Cardiac fibroblast (primary cell): ENCODE measurements around the gene VN1R4.
"Not testable (repeated sequence)": the region's sequence is repeated elsewhere in the genome, so short reads cannot be mapped to it uniquely, and the experiment has no call there.

Experiments used
- DNase-seq, 2 donors: peaks; one replicate each; pipeline versions ENCODE4 v3.0.0 to v3.0.0-alpha.2; 2010; ENCODE audit warnings: low read depth in 2 of 2
- H3K4me3 ChIP-seq, 2 donors: replicated peaks in 1 of 2; 1 replicate in 1 of 2; 2 replicates in 1 of 2; pipeline ENCODE4 v1.5.1; 2011; ENCODE audit warnings: low read depth in 2 of 2, low read length in 2 of 2, mild to moderate bottlenecking in 2 of 2, moderate library complexity in 1 of 2
- TF ChIP-seq, protein P1 (sequence below): IDR thresholded peaks from one replicate; pipeline ENCODE4 v1.5.1; 2011; ENCODE audit warnings: low read depth, mild to moderate bottlenecking, low read length, inconsistent platforms

The VN1R4 gene, protein sequence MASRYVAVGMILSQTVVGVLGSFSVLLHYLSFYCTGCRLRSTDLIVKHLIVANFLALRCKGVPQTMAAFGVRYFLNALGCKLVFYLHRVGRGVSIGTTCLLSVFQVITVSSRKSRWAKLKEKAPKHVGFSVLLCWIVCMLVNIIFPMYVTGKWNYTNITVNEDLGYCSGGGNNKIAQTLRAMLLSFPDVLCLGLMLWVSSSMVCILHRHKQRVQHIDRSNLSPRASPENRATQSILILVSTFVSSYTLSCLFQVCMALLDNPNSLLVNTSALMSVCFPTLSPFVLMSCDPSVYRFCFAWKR

GRCh38 chr19:53267623-53268022 is at the start of gene VN1R4:
TSS of gene VN1R4 (minus strand) at chr19:53267723. CDS start at chr19:53267665, 58 bp downstream.
- H3K4me3 ChIP-seq, DNase-seq: not testable (repeated sequence)

DNA sequence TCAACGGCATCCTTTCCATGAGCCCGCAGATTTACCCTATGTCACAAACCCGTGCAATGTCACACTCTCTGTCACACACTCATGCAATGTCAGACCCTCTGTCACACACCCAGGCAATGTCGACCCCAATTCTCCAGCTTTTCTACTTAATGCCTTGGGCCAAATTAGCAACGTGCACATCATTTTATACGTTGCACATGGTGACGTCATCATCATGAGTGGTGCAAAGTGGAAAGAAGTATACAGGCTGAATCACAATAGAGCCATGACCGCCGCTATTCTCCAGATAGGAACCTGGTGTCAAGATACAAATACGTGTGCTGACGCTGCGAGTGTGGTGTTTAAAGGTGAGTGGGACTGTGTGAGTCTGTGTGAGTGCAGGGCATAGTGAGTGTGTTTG is 44.4 kb upstream of the VN1R4 start:
- no peak overlapping the region for H3K4me3 ChIP-seq
- DNase-seq, result no peak
- TF ChIP-seq, protein P1, sequence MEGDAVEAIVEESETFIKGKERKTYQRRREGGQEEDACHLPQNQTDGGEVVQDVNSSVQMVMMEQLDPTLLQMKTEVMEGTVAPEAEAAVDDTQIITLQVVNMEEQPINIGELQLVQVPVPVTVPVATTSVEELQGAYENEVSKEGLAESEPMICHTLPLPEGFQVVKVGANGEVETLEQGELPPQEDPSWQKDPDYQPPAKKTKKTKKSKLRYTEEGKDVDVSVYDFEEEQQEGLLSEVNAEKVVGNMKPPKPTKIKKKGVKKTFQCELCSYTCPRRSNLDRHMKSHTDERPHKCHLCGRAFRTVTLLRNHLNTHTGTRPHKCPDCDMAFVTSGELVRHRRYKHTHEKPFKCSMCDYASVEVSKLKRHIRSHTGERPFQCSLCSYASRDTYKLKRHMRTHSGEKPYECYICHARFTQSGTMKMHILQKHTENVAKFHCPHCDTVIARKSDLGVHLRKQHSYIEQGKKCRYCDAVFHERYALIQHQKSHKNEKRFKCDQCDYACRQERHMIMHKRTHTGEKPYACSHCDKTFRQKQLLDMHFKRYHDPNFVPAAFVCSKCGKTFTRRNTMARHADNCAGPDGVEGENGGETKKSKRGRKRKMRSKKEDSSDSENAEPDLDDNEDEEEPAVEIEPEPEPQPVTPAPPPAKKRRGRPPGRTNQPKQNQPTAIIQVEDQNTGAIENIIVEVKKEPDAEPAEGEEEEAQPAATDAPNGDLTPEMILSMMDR, result no peak

GRCh38 chr19:53311044-53311443 is 43.5 kb upstream of the VN1R4 start:
- TF ChIP-seq, protein P1, result no peak
- H3K4me3 ChIP-seq, result no peak overlapping the region
- DNase-seq, result no peak

GRCh38 chr19:53308339-53308811 is 40.9 kb upstream of the VN1R4 start:
- peak in 1 of 2 donors; percentile 38 for DNase-seq
- H3K4me3 ChIP-seq, result no peak overlapping the region
- TF ChIP-seq, protein P1, result peak; percentile 52

GRCh38 chr19:53301341-53301740 is 33.8 kb upstream of the VN1R4 start:
- not testable (repeated sequence) for H3K4me3 ChIP-seq, DNase-seq

DNA sequence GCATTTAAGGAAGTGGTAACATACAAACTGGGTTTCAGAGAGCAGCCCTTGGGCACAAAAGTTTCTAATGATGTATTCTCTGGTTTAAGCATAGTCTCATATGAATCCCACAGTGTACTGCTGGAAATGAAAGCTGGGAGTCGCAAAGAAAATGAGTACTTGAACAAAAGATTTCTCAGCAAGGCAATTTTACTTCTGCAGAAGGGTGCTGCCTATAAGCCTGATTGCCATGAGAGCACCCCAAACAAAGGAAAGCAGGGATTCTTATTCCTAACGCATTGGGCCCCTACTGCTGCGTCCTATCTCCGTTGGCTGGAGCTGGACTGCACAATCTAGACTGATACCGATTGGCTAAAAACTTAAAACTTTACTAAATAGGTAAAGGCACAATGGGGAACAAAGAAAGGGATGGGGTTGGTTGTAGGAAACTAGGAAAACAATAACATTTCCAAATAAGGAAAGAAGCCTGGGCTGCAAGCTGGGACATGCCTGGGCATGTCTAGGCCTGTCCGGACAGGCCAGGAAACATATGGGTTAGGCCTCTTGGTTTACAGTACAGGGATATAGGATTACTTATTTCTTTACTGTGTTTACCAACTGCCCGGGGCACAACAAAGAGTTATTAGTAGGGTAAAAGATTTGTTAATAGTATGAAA is 27.4 kb upstream of the VN1R4 start:
- TF ChIP-seq, protein P1, result no peak
- DNase-seq, result peak in 1 of 2 donors; percentile 23
- no peak overlapping the region for H3K4me3 ChIP-seq

- DNase-seq, result no peak
- TF ChIP-seq, protein P1, result no peak
- no peak overlapping the region for H3K4me3 ChIP-seq
Measured at GRCh38 chr19:53290758-53291549, 23.4 kb upstream of the VN1R4 start.
